GM12873 (cell line): ENCODE measurements around the gene PALM.

ENCODE experiments used
- CTCF ChIP-seq: IDR thresholded peaks from 2 replicates; pipeline ENCODE4 v1.5.1; 2012; ENCODE audit warnings: low read depth, mild to moderate bottlenecking, moderate library complexity, low read length, control low read depth; ENCODE audit not compliant: insufficient read depth; ENCODE audit errors: missing control alignments

The PALM gene

GRCh38 chr19:749811-750210 is 41.1 kb downstream of the PALM start:
- no peak for TF ChIP-seq CTCF

- no peak for TF ChIP-seq CTCF
Measured at GRCh38 chr19:750640-751423, 42.1 kb downstream of the PALM start, which contains the start of gene MISP. Gene MISP, plus strand, starts transcription at chr19:751112. Its CDS starts 5,835 bp downstream, at chr19:756947.

GRCh38 chr19:751501-752341 is 43.0 kb downstream of the PALM start:
- TF ChIP-seq CTCF: no peak

- no peak for TF ChIP-seq CTCF
Measured at GRCh38 chr19:752652-753517, 44.1 kb downstream of the PALM start.

GRCh38 chr19:754530-754929 is 45.8 kb downstream of the PALM start:
- TF ChIP-seq CTCF: no peak

GRCh38 chr19:755063-755462 is 46.3 kb downstream of the PALM start:
- TF ChIP-seq CTCF: no peak
